ENCODE measurements around the gene DGCR6L.
A peak's percentile ranks its signal among the peaks of the same experiment; 100 is the strongest.
"Not testable (repeated sequence)": the region's sequence is repeated elsewhere in the genome, so short reads cannot be mapped to it uniquely, and the experiment has no call there.

Gene DGCR6L

DNA sequence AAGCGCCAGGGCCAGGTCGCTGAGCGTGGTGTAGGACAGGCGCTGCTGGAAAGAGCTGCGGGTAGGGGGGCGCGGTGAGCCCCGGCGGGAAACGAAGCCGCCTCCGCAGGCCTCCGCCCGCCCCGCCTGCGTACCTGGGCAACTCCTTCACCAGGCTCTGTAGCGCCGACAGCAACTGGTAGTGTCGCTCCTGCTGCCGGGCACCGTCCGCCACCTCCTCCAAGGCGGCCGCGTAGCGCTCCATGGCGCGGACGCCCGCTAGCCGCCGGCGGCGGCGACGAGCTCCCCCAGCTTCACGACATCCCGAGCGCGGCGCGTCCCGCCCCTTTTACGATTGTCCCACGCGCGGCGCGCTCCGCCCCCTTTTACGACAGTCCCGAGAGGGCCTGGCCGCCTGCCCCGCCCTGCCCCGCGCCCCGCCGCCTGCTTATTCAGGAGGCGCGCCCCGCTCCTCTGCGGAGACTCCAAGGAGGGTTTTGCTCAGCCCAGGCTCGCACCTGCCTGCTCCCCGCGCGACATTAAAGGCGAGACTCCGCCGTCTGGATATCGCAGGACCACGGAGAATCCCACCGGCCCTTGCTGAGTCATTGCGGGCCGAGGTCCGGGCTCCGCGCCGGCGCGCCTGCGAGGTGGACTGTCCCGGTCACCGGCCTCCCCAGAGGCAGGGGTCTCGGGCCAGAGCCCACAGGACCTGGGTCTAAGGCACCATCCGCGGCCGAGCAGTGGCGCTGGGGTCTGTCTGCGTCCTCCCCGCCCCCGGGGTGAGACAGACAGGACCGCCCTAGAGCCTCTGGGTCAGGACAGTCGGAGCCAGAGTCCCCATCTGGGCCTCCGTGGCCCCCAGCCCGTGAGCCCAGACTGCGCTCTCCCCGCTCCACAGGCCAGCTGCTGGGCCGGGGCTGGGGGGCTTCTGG lies at the start of gene DGCR6L:
Gene DGCR6L (minus strand): TSS at position 316 of the 914 bp plus-strand sequence. CDS start 72 bp downstream, at position 244.
- DNase-seq: peak; percentile 54

DNA sequence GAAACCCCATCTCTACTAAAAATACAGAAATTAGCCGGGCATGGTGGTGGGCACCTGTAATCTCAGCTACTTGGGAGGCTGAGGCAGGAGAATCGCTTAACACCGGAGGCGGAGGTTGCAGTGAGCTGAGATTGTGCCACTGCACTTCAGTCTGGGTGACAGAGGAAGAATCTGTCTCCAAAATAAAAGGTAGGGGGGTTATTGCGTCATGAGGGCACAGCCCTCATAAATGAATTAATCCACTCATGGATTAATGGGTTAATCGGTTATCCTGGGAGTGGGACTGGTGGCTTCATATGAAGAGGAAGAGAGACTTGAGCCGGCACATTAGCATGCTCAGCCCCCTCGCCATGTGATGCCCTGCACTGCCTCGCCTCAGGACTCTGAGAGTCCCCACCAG lies 49.0 kb upstream of the DGCR6L start:
- not testable (repeated sequence) for DNase-seq

DNA sequence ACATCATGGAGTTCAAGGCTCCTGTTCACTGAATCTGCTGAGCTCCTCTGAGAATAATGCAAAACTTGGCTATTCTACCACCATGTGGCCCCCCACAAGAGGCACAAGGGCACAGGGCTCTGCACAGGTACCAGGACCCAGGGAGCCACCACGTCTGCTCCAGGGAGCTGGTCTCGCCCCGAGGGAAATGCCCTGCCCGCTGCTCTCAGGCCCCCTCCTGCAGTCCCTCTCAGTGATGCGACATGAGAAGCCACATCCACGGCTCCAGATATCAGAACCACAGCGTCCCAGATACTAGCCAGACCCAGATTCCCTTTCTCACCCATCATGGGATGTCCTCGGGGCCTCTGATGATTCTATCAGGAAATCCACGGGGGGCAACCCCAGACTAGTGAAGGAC lies 47.0 kb upstream of the DGCR6L start:
- DNase-seq: not testable (repeated sequence)

DNA sequence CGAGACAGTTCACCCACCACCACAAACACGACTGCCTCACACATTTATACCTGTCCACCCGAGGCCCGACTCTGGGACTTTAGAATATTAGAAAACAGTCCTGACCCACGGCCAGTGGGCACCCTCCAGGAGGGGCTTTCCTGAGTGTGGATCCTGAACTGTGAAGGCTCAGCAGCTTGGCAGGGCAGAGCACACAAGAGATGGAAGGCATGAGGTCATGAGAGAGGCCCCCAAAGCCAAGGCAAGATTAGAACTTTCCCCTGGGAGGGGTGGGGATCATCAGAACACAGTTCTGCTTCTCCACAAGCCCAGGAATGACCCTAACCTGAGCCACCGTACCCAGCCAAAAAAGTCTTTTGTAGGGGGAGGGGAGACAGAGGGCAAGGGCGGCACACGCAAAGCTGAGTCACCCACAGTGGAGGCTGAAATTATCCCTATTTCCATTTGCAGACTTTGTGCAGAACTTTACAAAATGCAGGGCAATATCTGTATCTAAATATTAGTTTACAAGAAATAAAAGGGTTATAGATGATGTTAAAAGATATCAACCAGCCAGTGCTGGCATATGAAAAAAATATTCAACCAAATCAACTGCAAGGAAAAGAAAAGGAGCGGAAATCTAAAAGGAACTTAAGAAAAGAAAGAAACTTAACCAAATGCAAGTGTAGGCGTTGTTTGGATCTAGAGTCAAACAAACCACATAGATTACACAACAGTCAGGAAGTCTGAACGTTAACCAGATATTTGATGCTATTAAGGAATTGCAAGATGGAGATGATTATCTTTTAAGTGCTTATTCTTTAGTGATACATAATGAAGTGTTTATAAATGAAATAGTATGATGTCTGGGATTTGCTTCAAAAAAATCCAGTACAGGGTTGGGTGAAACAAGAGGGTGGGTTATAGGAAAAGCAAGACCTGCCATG lies 44.7 kb upstream of the DGCR6L start:
- DNase-seq: not testable (repeated sequence)

DNA sequence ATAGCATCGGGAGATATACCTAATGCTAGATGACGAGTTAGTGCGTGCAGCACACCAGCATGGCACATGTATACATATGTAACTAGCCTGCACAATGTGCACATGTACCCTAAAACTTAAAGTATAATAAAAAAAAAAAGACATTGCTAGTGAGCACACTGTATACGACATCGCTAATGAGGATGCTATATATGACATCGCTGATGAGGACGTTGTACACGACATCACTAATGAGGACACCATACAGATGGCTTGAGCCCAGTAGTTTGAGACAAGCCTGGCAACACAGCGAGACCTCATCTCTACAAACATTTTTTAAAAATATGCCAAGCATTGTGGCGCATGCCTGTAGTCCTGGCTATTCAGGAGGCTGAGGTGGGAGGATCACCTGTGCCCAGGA lies 42.5 kb upstream of the DGCR6L start:
- not testable (repeated sequence) for DNase-seq

DNA sequence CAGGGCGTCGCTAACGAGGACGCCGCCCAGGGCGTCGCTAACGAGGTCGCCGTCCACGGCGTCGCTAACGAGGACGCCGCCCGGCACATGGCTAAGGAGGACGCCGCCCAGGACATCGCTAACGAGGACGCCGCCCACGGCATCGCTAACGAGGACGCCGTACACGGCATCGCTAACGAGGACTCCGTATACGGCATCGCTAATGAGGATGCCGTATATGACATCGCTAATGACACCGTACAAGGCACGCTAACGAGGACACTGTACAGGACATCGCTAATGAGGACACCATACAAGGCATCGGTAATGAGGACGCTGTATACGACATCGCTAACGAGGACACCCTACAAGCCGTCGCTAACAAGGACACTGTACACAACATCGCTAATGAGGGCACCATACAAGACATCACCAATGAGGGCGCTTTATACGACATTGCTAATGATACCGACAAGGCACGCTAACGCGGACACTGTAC lies 41.9 kb upstream of the DGCR6L start:
- DNase-seq: not testable (repeated sequence)

DNA sequence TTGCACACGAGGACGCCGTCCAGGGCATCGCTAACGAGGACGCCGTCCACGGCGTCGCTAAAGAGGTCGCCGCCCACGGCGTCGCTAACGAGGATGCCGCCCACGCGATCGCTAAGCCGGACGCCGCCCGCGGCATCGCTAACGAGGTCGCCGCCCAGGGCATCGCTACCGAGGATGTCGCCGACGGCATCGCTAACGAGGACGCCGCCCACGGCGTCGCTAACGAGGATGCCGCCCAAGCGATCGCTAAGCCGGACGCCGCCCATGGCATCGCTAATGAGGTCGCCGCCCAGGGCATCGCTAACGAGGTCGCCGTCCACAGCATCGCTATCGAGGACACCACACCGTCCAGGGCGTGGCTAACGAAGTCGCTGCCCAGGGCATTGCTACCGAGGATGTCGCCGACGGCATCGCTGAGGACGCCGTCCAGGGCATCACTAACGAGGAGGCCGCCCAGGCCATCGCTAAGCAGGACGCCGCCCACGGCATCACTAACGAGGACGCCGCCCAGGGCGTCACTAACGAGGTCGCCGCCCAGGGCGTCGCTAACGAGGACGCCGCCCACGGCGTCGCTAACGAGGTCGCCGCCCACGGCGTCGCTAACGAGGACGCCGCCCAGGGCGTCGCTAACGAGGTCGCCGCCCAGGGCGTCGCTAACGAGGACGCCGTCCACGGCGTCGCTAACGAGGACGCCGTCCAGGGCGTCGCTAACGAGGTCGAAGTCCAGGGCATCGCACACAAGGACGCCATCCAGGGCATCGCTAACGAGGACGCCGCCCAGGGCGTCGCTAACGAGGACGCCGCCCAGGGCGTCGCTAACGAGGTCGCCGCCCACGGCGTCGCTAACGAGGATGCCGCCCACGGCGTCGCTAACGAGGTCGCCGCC lies 41.2 kb upstream of the DGCR6L start:
- DNase-seq: not testable (repeated sequence)

DNA sequence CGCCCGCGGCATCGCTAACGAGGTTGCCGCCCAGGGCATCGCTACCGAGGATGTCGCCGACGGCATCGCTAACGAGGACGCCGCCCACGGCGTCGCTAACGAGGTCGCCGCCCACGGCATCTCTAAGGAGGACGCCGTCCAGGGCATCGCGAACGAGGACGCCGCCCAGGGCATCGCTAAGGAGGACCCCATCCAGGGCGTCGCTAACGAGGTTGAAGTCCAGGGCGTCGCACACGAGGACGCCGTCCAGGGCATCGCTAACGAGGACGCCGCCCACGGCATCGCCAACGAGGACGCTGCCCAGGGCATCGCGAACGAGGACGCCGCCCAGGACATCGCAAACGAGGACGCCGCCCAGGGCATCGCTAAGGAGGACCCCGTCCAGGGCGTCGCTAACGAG lies 40.4 kb upstream of the DGCR6L start:
- DNase-seq: not testable (repeated sequence)

DNA sequence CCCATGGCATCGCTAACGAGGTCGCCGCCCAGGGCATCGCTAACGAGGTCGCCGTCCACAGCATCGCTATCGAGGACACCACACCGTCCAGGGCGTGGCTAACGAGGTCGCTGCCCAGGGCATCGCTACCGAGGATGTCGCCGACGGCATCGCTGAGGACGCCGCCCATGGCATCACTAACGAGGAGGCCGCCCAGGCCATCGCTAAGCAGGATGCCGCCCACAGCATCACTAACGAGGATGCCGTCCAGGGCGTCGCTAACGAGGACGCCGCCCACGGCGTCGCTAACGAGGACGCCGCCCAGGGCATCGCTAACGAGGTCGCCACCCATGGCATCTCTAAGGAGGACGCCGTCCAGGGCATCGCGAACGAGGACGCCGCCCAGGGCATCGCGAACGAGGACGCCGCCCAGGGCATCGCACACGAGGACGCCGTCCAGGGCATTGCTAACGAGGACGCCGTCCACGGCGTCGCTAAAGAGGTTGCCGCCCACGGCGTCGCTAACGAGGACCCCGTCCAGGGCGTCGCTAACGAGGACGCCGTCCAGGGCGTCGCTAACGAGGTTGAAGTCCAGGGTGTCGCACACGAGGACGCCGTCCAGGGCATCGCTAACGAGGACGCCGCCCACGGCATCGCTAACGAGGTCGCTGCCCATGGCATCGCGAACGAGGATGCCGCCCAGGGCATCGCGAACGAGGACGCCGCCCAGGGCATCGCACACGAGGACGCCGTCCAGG lies 38.8 kb upstream of the DGCR6L start:
- not testable (repeated sequence) for DNase-seq

DNA sequence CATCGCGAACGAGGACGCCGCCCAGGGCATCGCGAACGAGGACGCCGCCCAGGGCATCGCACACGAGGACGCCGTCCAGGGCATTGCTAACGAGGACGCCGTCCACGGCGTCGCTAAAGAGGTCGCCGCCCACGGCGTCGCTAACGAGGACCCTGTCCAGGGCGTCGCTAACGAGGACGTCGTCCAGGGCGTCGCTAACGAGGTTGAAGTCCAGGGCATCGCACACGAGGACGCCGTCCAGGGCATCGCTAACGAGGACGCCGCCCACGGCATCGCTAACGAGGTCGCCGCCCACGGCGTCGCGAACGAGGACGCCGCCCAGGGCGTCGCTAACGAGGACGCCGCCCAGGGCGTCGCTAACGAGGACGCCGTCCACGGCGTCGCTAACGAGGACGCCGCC lies 38.1 kb upstream of the DGCR6L start:
- DNase-seq: not testable (repeated sequence)

DNA sequence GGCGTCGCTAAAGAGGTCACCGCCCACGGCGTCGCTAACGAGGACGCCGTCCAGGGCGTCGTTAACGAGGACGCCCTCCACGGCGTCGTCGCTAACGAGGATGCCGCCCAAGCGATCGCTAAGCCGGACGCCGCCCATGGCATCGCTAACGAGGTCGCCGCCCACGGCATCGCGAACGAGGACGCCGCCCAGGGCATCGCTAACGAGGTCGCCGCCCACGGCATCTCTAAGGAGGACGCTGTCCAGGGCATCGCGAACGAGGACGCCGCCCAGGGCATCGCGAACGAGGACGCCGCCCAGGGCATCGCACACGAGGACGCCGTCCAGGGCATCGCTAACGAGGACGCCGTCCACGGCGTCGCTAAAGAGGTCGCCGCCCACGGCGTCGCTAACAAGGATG lies 37.0 kb upstream of the DGCR6L start:
- DNase-seq: not testable (repeated sequence)

DNA sequence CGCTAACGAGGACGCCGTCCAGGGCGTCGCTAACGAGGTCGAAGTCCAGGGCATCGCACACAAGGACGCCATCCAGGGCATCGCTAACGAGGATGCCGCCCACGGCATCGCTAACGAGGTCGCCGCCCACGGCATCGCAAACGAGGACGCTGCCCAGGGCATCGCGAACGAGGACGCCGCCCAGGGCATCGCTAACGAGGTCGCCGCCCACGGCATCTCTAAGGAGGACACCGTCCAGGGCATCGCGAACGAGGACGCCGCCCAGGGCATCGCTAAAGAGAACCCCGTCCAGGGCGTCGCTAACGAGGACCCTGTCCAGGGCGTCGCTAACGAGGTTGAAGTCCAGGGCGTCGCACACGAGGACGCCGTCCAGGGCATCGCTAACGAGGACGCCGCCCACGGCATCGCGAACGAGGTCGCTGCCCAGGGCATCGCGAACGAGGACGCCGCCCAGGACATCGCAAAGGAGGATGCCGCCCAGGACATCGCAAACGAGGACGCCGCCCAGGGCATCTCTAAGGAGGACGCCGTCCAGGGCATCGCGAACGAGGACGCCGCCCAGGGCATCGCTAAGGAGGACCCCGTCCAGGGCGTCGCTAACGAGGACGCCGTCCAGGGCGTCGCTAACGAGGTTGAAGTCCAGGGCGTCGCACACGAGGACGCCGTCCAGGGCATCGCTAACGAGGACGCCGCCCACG lies 36.2 kb upstream of the DGCR6L start:
- DNase-seq: not testable (repeated sequence)

DNA sequence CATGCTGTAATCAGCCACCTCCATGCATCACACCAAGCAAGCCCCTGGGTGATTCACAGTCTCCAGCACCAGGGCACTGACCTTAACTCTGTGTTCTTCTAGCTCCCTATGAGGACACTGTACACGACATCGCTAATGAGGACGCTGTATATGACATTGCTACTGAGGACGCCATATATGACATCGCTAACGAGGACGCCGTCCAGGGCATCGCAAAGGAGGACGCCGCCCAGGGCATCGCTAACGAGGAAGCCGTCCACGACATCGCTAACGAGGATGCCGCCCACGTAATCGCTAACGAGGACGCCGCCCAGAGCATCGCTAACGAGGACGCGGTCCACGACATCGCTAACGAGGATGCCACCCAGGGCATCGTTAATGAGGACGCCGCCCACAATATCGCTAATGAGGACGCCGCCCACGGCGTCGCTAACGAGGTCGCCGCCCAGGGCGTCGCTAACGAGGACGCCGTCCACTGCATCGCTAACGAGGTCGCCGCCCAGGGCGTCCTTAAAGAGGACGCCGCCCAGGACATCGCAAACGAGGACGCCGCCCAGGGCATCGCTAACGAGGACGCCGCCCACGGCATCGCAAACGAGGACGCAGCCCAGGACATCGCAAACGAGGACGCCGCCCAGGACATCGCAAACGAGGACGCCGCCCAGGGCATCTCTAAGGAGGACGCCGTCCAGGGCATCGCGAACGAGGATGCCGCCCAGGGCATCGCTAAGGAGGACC lies 34.5 kb upstream of the DGCR6L start:
- DNase-seq: no peak

DNA sequence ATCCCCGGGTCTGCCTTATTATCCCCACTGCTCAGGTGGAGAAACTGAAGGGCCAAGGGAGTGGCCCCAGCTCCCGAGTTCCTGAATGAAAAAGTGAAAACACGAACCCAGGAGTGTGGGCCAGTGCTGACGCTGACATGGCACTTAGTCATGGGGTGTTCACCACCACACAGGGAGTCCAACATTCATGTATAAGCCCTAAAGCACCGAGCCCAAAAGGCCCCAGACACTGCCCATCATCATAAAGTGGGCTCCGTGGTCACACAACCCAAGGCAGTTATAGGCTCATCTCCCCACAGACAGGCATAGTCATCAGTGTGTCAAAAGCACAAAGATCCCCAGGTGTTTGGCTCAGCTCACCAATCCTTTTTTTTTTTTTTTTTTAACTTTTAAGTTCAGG lies 32.7 kb upstream of the DGCR6L start:
- not testable (repeated sequence) for DNase-seq

DNA sequence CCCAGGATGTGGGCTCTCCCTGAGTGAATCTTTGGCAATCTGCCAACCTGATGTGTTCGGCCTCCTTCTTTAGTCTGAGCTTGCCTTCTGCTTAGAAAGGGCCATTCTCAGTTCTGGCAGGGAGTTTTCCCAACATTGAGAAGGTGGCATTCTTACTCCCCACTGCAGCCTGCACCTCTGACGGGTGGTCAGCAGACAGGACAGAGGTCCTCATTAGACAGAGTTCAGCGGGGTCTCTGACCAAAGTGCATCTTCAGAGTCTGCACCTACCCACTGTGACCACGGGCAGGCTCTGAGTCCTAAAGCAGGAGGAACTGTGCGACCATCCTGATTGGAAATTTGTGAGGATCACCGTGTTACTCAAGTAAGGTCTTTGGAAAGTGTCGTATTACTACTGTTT lies 26.7 kb upstream of the DGCR6L start:
- not testable (repeated sequence) for DNase-seq

DNA sequence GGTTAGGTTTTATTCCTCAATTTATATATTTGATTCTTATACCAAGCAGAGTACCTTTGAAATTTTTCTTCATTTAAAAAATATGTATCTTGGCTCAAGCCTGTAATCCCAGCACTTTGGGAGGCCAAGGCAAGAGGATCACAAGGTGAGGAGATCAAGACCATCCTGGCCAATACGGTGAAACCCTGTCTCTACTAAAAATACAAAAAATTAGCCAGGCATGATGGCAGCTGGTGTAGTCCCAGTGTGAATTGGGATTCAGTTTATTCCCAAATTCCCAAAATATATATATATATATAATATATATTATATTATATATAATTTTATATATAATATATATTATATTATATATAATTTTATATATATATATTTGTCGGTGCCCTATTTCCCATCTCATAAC lies 18.4 kb upstream of the DGCR6L start:
- not testable (repeated sequence) for DNase-seq

DNA sequence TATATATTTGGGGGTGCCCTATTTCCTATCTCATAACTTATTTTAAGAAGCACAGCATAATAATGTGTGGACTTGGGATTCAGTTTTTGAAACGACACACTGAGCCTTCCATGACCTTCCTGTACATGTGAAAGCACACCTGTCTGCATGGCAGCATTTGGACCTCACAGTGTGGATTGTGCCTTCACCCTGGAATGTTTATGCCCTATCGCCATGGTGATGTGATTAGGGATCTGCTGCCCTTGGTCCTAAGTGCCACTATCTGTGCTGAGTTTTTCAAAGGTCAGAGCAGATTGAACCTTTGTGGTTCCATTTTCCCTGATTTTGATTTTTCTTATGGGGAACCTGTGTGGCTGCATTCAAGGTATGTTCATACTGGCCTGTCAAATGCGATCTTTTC lies 17.9 kb upstream of the DGCR6L start:
- not testable (repeated sequence) for DNase-seq

DNA sequence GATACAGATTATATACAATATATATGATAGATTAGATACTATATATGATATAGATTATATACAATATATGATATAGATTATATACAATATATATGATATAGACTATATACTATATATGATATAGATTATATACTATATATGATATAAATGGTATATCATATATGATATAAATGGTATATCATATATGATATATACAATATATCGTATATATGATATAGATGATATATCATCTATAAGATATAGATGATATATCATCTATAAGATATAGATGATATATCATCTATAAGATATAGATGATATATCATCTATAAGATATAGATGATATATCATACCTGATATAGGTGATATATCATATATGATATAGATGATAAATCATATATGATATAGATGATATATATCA lies 16.7 kb upstream of the DGCR6L start:
- DNase-seq: not testable (repeated sequence)

DNA sequence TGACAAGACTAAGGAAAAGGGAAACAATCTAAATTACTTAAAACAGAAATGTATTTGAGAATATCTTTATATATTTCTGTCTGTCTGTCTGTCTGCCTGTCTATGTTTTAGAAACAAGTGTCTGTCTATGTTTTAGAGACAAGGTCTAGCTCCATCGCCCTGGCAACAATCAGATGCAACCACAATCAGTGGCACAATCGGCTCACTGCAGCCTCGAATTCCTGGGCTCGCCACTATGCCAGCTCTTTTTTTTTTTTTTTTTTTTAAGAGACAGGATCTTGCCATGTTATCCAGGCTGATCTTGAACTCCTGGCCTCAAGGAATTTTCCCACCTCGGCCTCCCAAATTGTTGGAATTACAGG lies 8.7 kb upstream of the DGCR6L start:
- not testable (repeated sequence) for DNase-seq

DNA sequence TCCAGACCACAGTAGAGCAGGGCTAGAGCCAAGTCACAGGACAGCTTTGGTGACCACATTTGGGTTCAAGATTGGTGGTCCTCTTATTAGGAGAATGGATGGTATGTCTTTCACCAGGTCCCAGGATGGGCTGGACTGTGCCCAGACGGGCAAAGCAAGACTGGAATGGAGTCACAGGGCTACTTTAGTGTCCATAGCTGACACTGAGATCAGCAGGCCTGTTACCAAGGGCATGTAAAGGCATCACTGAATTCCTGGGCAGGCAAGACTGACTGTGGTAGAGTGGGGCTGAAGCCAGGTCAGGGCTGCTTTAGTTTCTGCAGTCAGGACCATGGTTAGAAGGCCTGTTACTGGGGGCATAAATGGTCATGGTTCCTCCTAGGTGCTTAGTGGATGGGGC lies 6.1 kb upstream of the DGCR6L start:
- not testable (repeated sequence) for DNase-seq
